OCI-LY7 (cell line): ENCODE results near the gene LAMTOR2. TPM values are rescaled to one million over a fixed set of nuclear protein-coding genes. Genes with fewer than 3 reads are reported as not detected.

Experiments
- BruUV-seq: library from RNA; stranded (reverse); fragments of 400-500 nt; replicated peaks from 2 replicates; lab custom pipeline; 2021; lab: Mats Ljungman, UMichigan
- CTCF ChIA-PET: fragments of 300-600 bp; sonication (Branson Sonifier 250); formaldehyde crosslinking; loops from one replicate; lab custom pipeline; 2022; ENCODE audit warnings: antibody characterized with exemption; ENCODE audit not compliant: unreplicated experiment; lab: Charles Lee
- POLR2A ChIA-PET: fragments of 300-600 bp; sonication (Branson Sonifier 250); formaldehyde crosslinking; loops from one replicate; lab custom pipeline; 2022; ENCODE audit warnings: antibody characterized with exemption; lab: Charles Lee
- DNase-seq: peaks from one replicate; pipeline ENCODE4 v3.0.0-alpha.2; 2015; ENCODE audit warnings: low spot score
- H2AFZ ChIP-seq: fragments of 200-600 bp; sonication (generic), shearing (Covaris generic); 2 replicates; pipeline ENCODE4 v1.6.1; 2014; ENCODE audit warnings: mild to moderate bottlenecking, antibody characterized with exemption, low read length, moderate library complexity
- H3K27ac ChIP-seq: fragments of 200-600 bp; sonication (generic); 2 replicates; pipeline ENCODE4 v1.5.1; 2014; ENCODE audit warnings: mixed run types, low read depth, mild to moderate bottlenecking, moderate library complexity, low read length, inconsistent platforms; ENCODE audit not compliant: poor library complexity, severe bottlenecking
- H3K36me3 ChIP-seq: fragments of 200-600 bp; sonication (generic); 2 replicates; pipeline ENCODE4 v1.6.1; 2014; ENCODE audit warnings: mild to moderate bottlenecking, antibody characterized with exemption, low read length, moderate library complexity, mixed read lengths; ENCODE audit not compliant: insufficient read depth
- H3K4me1 ChIP-seq: fragments of 200-600 bp; sonication (generic); 2 replicates; pipeline ENCODE4 v1.5.1; 2014; ENCODE audit warnings: mild to moderate bottlenecking, low read length; ENCODE audit not compliant: insufficient read depth, poor library complexity, severe bottlenecking
- H3K4me2 ChIP-seq: fragments of 200-600 bp; sonication (generic); 2 replicates; pipeline ENCODE4 v1.6.1; 2014; ENCODE audit warnings: mild to moderate bottlenecking, low read length
- H3K4me3 ChIP-seq: fragments of 200-600 bp; sonication (generic); 2 replicates; pipeline ENCODE4 v1.5.1; 2014; ENCODE audit warnings: mild to moderate bottlenecking, low read depth, low read length; ENCODE audit not compliant: poor library complexity, severe bottlenecking
- H3K79me2 ChIP-seq: fragments of 200-600 bp; sonication (generic); 2 replicates; pipeline ENCODE4 v1.6.1; 2016; ENCODE audit warnings: low read depth, mild to moderate bottlenecking, low read length, moderate library complexity, mixed read lengths; ENCODE audit not compliant: insufficient read depth
- H3K9me2 ChIP-seq: fragments of 200-600 bp; sonication (generic); 2 replicates; pipeline ENCODE4 v1.6.1; 2016; ENCODE audit warnings: mild to moderate bottlenecking, low read length, mixed read lengths; ENCODE audit not compliant: insufficient read depth
- H3K9me3 ChIP-seq: fragments of 200-600 bp; sonication (generic); 2 replicates; pipeline ENCODE4 v1.6.1; 2014; ENCODE audit warnings: mild to moderate bottlenecking, mixed run types, low read length, mixed read lengths
- H4K20me1 ChIP-seq: fragments of 200-600 bp; sonication (generic); 2 replicates; pipeline ENCODE4 v1.6.1; 2014; ENCODE audit warnings: mild to moderate bottlenecking, antibody characterized with exemption, low read length, moderate library complexity, mixed read lengths; ENCODE audit not compliant: insufficient read depth
- EZH2phosphoT487 ChIP-seq: fragments of 200-600 bp; sonication (generic); IDR thresholded peaks from 2 replicates; pipeline ENCODE4 v1.6.1; 2018; ENCODE audit warnings: low read depth, borderline replicate concordance, mild to moderate bottlenecking, mixed run types, antibody characterized with exemption, low read length, moderate library complexity, mixed read lengths
- intact Hi-C: fragments of 100-400 bp; cut with micrococcal nuclease; formaldehyde crosslinking; loops from one replicate; pipeline ENCODE4 v1.10.0; 2022; ENCODE audit not compliant: unreplicated experiment
- total RNA-seq, 2 experiments: library from RNA; depleted of rRNA in 1 of 2; stranded (reverse); fragments of >200 nt in 1 of 2; shearing (Covaris generic) in 1 of 2; gene quantifications; 2 replicates each; pipeline ENCODE4 v1.2.3, GENCODE V29; 2014 to 2022
- TF ChIP-seq, protein P1 (sequence below): fragments of 200-600 bp; sonication (generic); conservative IDR thresholded peaks from 2 replicates; pipeline ENCODE4 v1.5.1; 2014; ENCODE audit warnings: mild to moderate bottlenecking, antibody characterized with exemption, low read length, moderate library complexity, mixed read lengths

The LAMTOR2 gene
- total RNA-seq, 2 experiments from 2014 or later, result 55.2 to 71.3 TPM

GRCh38 chr1:156091610-156092009 lies 37.0 kb downstream of the LAMTOR2 start:
- DNase-seq, result no peak
- POLR2A ChIA-PET, result interaction anchor here (1.8 kb wide), 1 partner anchor 36 kb away, joined by 4 read pairs; no protein-coding TSS in a partner anchor
- intact Hi-C loops, result loop anchor here (5.0 kb wide), 2 partner anchors 121 to 136 kb away; partner anchors contain the start of gene PMF1
- TF ChIP-seq EZH2phosphoT487, result no peak
- TF ChIP-seq, protein P1, sequence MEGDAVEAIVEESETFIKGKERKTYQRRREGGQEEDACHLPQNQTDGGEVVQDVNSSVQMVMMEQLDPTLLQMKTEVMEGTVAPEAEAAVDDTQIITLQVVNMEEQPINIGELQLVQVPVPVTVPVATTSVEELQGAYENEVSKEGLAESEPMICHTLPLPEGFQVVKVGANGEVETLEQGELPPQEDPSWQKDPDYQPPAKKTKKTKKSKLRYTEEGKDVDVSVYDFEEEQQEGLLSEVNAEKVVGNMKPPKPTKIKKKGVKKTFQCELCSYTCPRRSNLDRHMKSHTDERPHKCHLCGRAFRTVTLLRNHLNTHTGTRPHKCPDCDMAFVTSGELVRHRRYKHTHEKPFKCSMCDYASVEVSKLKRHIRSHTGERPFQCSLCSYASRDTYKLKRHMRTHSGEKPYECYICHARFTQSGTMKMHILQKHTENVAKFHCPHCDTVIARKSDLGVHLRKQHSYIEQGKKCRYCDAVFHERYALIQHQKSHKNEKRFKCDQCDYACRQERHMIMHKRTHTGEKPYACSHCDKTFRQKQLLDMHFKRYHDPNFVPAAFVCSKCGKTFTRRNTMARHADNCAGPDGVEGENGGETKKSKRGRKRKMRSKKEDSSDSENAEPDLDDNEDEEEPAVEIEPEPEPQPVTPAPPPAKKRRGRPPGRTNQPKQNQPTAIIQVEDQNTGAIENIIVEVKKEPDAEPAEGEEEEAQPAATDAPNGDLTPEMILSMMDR, result no peak
- H3K9me3 ChIP-seq, result no peaks in the 10 kb centered on the region
- no peaks in the 10 kb centered on the region for H4K20me1 ChIP-seq
- CTCF ChIA-PET, result no interaction called here
- no peak overlapping the region for H3K4me2 ChIP-seq
- H3K4me3 ChIP-seq, result no peak overlapping the region
- H3K79me2 ChIP-seq, result no peaks in the 10 kb centered on the region
- no peaks in the 10 kb centered on the region for H3K9me2 ChIP-seq
- no peak overlapping the region for H2AFZ ChIP-seq
- peaks cover 25% of the 10 kb centered on the region for H3K4me1 ChIP-seq
- no peaks in the 10 kb centered on the region for H3K36me3 ChIP-seq
- no peak overlapping the region for H3K27ac ChIP-seq
- BruUV-seq, result no TSS peak

GRCh38 chr1:156095906-156096508 lies 41.4 kb downstream of the LAMTOR2 start:
- no peaks in the 10 kb centered on the region for H3K9me3 ChIP-seq
- no peak for DNase-seq
- no peak overlapping the region for H3K4me3 ChIP-seq
- ChIA-PET POLR2A (interaction anchor here (0.7 kb wide), 1 partner anchor 187 kb away, joined by 5 read pairs; no protein-coding TSS in a partner anchor), CTCF (interaction anchor here (0.6 to 2.6 kb wide), 4 partner anchors 30 to 459 kb away, joined by 3 to 13 read pairs (median 4); no protein-coding TSS in a partner anchor)
- H2AFZ ChIP-seq, result no peak overlapping the region
- H3K4me1 ChIP-seq, result peaks cover 18% of the 10 kb centered on the region
- no TSS peak for BruUV-seq
- TF ChIP-seq EZH2phosphoT487, result no peak
- TF ChIP-seq, protein P1, result no peak
- H4K20me1 ChIP-seq, result no peaks in the 10 kb centered on the region
- intact Hi-C loops, result loop anchor here (1.0 kb wide), 1 partner anchor 34 kb away; no protein-coding TSS in a partner anchor
- no peak overlapping the region for H3K27ac ChIP-seq
- H3K4me2 ChIP-seq, result no peak overlapping the region; the same call in 1 of the 2 replicates
- H3K9me2 ChIP-seq, result no peaks in the 10 kb centered on the region
- H3K36me3 ChIP-seq, result no peaks in the 10 kb centered on the region
- no peaks in the 10 kb centered on the region for H3K79me2 ChIP-seq
